Activated CD8-positive, alpha-beta memory T cell treated with anti-CD3 and anti-CD28 coated beads, Interleukin-2, amount 50 U/mL, for 1 hour (primary cell): ENCODE measurements around the gene PSME2.
"Not testable (repeated sequence)": the region's sequence is repeated elsewhere in the genome, so short reads cannot be mapped to it uniquely, and the experiment has no call there.

Experiments
- DNase-seq: peaks from one replicate; pipeline ENCODE4 v3.0.0-alpha.2; 2020; ENCODE audit errors: extremely low read depth

PSME2 gene

GRCh38 chr14:24114532-24115421 is 31.6 kb downstream of the PSME2 start, which contains the start of the genes DCAF11 and NRL:
DCAF11 (plus strand) TSS chr14:24114777; CDS start chr14:24115595, 818 bp downstream.
NRL (minus strand) TSS chr14:24114949; CDS start chr14:24082848, 32,101 bp downstream.
- DNase-seq, result peak; percentile 99

GRCh38 chr14:24113801-24114531 is 32.4 kb downstream of the PSME2 start:
- DNase-seq, result peak; percentile 53

DNA sequence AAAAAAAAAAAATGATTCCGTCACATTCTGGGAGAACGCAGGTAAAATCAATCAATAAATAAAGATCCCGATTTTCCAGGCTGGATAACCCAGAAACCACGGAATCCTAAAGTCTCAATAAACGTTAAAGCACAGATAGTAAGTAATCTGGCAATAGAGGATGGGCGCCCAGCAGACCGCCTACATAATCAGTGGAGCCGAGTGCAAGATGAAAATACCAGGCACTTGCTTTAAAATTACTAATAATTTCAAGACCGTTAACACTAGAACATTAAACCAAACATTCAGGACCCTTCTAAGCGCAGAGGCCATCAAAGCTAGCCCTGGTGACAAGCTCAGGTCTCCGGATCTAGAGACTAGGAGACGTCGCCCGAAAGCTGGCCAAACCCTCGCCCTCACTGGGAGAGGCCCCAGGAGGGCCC is 33.0 kb downstream of the PSME2 start:
- DNase-seq, result no peak

- no peak for DNase-seq
Observed at GRCh38 chr14:24110523-24110922, 35.9 kb downstream of the PSME2 start.

GRCh38 chr14:24110060-24110459 is 36.4 kb downstream of the PSME2 start:
- DNase-seq, result no peak

DNA sequence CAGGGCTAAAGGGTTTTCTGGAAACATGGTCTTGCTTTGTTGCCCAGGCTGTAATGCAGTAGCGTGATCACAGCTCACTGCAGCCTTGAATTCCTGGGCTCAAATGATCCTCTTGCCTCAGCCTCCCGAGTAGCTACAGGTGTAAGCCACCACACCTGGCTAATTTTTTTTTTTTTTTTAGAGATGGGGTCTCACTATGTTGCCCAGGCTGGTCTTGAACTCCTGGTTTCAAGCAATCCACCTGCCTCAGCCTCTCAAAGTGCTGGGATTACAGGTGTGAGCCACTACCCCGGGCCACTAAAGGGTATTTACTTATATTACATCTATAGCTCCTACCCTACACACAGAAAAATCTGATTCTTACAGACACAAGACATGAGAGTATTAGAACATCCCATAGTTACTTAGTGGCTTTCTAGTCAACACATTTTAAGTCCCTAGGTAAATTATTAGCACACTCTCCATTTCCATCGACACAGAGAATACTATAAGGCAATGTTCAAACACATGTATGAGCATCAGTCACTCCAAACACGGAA is 38.0 kb downstream of the PSME2 start:
- DNase-seq, result no peak

DNA sequence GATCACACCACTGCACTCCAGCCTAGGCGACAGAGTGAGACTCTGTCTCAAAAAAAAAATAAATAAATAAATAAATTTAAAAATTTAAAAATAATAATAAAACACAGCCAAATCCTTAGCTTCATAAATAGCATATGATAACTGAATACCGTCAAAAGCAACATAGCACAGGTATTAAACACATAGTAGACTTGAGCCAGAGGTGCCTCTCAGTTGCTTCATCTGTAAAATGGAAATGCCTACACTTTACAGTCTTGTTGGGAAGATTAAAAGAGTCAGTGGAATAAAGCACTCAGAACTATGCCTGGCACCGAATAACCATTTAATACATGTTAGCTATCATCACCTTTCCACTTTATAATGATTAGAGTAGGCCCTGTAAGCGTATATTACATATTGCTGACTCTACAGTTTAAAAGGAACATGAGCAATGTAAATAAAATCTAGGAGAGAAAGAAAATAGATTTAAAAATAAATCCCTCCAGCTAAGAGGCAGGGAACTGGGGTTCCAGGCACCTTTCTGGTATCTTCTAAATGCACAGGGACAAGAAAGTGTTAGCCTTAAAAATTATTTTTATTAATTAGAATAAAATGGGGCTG is 39.6 kb downstream of the PSME2 start:
- no peak for DNase-seq

DNA sequence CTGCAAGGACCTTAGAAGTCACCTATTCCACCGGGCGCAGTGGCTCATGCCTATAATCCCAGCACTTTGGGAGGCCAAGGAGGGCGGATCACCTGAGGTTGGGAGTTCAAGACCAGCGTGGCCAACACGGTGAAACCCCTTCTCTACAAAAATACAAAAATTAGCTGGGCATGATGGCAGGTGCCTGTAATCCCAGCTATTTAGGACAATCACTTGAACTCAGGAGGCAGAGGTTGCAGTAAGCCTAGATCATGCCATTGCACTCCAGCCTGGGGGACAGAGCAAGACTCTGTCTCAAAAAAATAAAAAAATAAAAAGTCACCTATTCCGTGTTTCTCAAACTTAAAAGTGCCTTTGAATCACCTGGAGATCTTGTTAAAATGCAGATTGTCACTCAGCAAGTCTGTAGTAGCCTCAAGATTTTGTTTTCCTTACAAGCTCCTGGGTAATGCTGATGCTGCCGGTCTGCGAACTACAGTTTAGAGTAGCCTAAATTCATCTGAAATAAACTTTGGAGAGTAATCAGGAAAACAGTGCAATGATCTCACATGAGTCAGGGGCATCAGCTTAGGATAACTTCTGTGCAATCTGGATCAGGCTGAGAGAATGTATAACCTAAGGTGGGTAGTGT is 40.7 kb downstream of the PSME2 start:
- not testable (repeated sequence) for DNase-seq

DNA sequence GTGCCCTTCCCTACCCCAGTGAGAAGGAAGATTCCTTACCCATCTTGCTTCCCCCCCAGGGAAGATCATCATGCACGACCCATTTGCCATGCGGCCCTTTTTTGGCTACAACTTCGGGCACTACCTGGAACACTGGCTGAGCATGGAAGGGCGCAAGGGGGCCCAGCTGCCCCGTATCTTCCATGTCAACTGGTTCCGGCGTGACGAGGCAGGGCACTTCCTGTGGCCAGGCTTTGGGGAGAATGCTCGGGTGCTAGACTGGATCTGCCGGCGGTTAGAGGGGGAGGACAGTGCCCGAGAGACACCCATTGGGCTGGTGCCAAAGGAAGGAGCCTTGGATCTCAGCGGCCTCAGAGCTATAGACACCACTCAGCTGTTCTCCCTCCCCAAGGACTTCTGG is 43.0 kb downstream of the PSME2 start:
- no peak for DNase-seq

- no peak for DNase-seq
Observed at GRCh38 chr14:24102357-24103048, 43.9 kb downstream of the PSME2 start.

DNA sequence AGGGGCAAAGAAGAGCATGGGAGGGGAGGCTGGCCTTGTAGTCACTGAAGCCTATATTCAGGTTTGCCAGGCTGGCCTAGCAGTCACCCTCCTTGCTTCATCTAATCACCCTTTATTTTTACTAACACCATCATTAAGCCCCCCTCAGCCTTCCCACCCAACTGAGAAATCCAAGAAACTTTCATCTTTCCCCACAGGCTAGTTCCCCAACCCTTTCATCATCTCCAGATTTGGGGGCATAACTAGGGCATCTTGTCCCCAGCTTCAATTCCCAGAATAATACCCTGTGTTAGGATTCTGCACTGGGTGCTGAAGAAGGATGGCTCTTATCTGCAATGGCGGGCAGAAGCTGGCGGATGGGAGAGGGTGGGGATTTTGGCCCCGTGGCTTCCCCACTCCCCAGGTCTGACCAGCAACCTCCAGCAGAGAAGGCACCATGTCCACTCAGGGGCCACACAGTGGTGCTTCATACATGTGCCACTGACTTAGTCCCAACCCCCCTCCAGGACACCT is 45.4 kb downstream of the PSME2 start:
- DNase-seq, result no peak

DNA sequence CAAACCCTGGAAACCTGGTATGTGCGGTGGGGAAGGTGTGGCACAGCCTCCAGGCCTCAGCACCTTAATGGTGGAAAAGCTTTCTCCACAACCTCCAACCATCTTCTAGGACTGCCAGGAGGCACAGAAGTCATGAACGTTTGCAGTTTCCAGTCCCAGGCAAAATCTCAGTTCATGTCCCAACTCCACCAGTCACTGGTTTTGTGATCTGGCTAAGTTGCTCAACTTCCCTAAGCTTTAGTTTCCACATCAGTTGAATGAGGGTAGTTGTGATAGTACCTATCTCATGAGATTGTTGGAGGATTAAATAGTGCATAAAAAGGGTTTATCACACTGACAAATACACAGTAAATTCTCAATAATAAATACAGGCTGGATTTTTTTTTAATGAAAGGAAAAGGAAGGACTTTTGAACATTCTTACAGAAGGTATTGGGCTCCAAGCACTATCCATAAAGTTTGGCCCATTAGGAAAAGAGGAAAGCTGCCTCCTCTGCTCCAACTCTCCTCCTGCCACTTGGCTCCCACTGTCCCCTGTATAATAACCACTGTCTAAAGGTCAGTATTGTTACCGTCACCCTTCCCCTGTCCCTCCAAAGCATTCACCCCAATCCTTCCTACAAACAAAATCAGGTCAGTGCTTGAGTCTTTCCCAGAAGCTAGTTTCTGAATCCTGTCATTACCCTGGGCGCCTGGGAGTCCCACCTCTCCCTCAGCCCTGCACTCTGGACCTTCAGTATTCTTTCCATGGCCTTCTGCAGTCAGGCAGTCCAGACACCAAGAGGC is 46.0 kb downstream of the PSME2 start:
- no peak for DNase-seq

DNA sequence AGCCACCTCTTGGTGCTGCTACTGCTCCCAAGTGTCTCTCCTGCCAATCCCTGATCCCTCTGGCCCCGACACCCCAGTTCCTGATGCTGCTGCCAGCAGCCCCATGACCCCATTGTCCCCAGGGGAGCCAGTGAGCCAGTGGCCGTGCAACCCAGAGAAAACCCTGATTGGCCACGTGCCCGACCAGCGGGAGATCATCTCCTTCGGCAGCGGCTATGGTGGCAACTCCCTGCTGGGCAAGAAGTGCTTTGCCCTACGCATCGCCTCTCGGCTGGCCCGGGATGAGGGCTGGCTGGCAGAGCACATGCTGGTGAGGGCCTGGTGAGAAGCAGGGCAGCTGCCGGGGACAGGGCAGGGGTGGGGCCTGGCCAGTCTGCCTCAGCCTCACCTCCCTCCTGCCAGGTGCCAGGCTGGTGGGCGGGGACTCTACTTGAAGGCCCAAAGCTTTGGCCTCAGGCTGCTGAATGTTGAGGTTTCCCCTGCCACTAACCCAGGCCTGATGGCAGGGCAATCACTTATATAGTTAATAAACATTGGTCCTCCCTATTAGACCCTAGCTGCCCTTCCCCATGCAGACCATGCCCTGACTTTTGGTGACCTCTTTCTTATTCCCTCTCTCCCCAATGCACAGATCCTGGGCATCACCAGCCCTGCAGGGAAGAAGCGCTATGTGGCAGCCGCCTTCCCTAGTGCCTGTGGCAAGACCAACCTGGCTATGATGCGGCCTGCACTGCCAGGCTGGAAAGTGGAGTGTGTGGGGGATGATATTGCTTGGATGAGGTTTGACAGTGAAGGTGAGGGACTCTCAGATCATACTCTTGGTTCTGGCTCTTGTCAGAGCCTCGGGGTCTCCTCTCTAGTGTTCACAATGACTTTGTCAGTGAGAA is 47.2 kb downstream of the PSME2 start:
- DNase-seq, result no peak

GRCh38 chr14:24098229-24098926 is 48.0 kb downstream of the PSME2 start:
- no peak for DNase-seq

GRCh38 chr14:24096545-24097181 is 49.7 kb downstream of the PSME2 start:
- DNase-seq, result no peak

GRCh38 chr14:24095271-24096068 is 50.9 kb downstream of the PSME2 start:
- no peak for DNase-seq

DNA sequence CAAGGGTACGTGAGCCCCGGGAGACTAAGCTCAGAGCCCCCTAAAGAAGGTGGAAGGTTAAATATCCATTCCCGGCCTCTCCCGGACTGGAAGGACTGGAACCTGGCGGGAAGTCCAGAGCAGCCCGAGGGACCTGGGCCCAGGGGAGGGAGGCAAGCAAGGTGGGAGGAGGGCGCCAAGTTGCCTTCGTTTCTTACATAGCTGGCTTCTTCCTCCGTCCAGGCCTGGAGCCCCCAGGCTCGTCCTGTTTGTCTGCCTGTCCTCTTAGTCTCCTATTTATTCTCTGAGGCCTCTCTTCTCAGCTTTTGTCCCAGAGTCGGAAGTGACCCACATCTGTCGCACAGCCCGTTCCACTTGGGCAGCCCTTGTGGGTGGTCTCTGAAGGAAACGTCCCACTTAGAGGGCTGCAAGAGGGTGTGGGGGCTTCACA is 51.6 kb downstream of the PSME2 start:
- DNase-seq, result no peak
